Measurements from ENCODE around the gene SNAP91. TPM values are rescaled to one million over a fixed set of nuclear protein-coding genes. Genes with fewer than 3 reads are reported as not detected.

Gene SNAP91
- total and polyA plus RNA-seq, 4 donors = not detected

- TF ChIP-seq CTCF (IDR thresholded peaks at IDR 0.05; ENCODE audit: low read depth, low read length, missing input control) = no peak
- TF ChIP-seq HNF4A (conservative IDR thresholded peaks at IDR 0.05) = no peak
- no peak for TF ChIP-seq MAX (IDR thresholded peaks at IDR 0.05)
- TF ChIP-seq YY1 (IDR thresholded peaks at IDR 0.05) = no peak
- no peak for TF ChIP-seq HNF4G (IDR thresholded peaks at IDR 0.05)
- TF ChIP-seq SP1 (IDR thresholded peaks at IDR 0.05) = no peak
- no peak for TF ChIP-seq TAF1 (conservative IDR thresholded peaks at IDR 0.05)
- no peak for TF ChIP-seq NR2F2 (IDR thresholded peaks at IDR 0.05)
- TF ChIP-seq JUND (IDR thresholded peaks at IDR 0.05) = no peak
- no peak for TF ChIP-seq RXRA (IDR thresholded peaks at IDR 0.05)
- TF ChIP-seq EGR1 (IDR thresholded peaks at IDR 0.05; ENCODE audit: low read depth in 2 of 2) = no peak
Measured at GRCh38 chr6:83539678-83540077, 169.2 kb downstream of the SNAP91 start (continued).

GRCh38 chr6:83536647-83537589 lies 172.0 kb downstream of the SNAP91 start:
- no peaks in the 10 kb centered on the region for H3K4me1 ChIP-seq (ENCODE audit: control insufficient read depth in 4 of 4, insufficient read depth in 4 of 4, low read length in 3 of 4)
- H3K4me3 ChIP-seq (ENCODE audit: low read depth in 1 of 3, low read length in 3 of 3) = no peak overlapping the region
- DNase-seq (ENCODE audit: low spot score) = no peak
- WGBS = 68% methylated on average over 4 of the region's 4 CpGs
- no peak overlapping the region for H3K9ac ChIP-seq (ENCODE audit: low read depth in 1 of 2, low read length in 2 of 2)
- H3K36me3 ChIP-seq (ENCODE audit: control insufficient read depth in 4 of 4, insufficient read depth in 3 of 4, low read depth in 1 of 4, low read length in 3 of 4) = no peaks in the 10 kb centered on the region
- no peak overlapping the region for H3K27ac ChIP-seq (ENCODE audit: low read depth in 1 of 2, low read length in 2 of 2)
- TF ChIP-seq FOXA1 (IDR thresholded peaks at IDR 0.05) (no peak), YY1 (IDR thresholded peaks at IDR 0.05) (no peak), RAD21 (IDR thresholded peaks at IDR 0.05) (no peak), NR2F2 (IDR thresholded peaks at IDR 0.05) (no peak), HNF4A (conservative IDR thresholded peaks at IDR 0.05) (no peak)
- H3K9me3 ChIP-seq (ENCODE audit: control insufficient read depth in 4 of 4, low read length in 3 of 4) = no peaks in the 10 kb centered on the region
- H3K27me3 ChIP-seq (ENCODE audit: control insufficient read depth in 4 of 4, insufficient read depth in 4 of 4, low read length in 3 of 4) = peaks cover 0 to under 1% (median 0%) of the 10 kb centered on the region in 4 donors

- Histone ChIP-seq H3K27me3 (ENCODE audit: control insufficient read depth in 4 of 4, insufficient read depth in 4 of 4, low read length in 3 of 4) (peaks cover 0 to 3% (median 0%) of the 10 kb centered on the region in 4 donors), H3K36me3 (ENCODE audit: control insufficient read depth in 4 of 4, insufficient read depth in 3 of 4, low read depth in 1 of 4, low read length in 3 of 4) (no peaks in the 10 kb centered on the region), H3K4me1 (ENCODE audit: control insufficient read depth in 4 of 4, insufficient read depth in 4 of 4, low read length in 3 of 4) (no peaks in the 10 kb centered on the region), H3K9ac (ENCODE audit: low read depth in 1 of 2, low read length in 2 of 2) (no peak overlapping the region), H3K27ac (ENCODE audit: low read depth in 1 of 2, low read length in 2 of 2) (no peak overlapping the region), H3K4me3 (ENCODE audit: low read depth in 1 of 3, low read length in 3 of 3) (no peak overlapping the region), H3K9me3 (ENCODE audit: control insufficient read depth in 4 of 4, low read length in 3 of 4) (no peaks in the 10 kb centered on the region)
- WGBS = 27% methylated on average over 5 of the region's 5 CpGs
- TF ChIP-seq MAX (IDR thresholded peaks at IDR 0.05) (no peak), RAD21 (IDR thresholded peaks at IDR 0.05) (peak; percentile 56 to 74), HNF4A (conservative IDR thresholded peaks at IDR 0.05) (peak; percentile 46 to 92), HNF4G (IDR thresholded peaks at IDR 0.05) (peak; percentile 68), CTCF (IDR thresholded peaks at IDR 0.05; ENCODE audit: low read depth, low read length, missing input control) (peak; percentile 52)
- DNase-seq (ENCODE audit: low spot score) = peak; percentile 55
Measured at GRCh38 chr6:83536034-83536646, 172.8 kb downstream of the SNAP91 start.

All from liver (tissue), 9 donors.